PC-9 (cell line): ENCODE measurements around the gene ELK4. TPM values are rescaled to one million over a fixed set of nuclear protein-coding genes. Genes with fewer than 3 reads are reported as not detected.

Experiments
- BruUV-seq: library from RNA; stranded (reverse); fragments of 400-500 nt; replicated peaks from 2 replicates; lab custom pipeline; 2021; lab: Mats Ljungman, UMichigan
- CTCF ChIA-PET: fragments of 300-600 bp; sonication (Branson Sonifier 250); formaldehyde crosslinking; loops from one replicate; lab custom pipeline; 2022; ENCODE audit warnings: antibody characterized with exemption; lab: Charles Lee
- POLR2A ChIA-PET: fragments of 300-600 bp; sonication (Branson Sonifier 250); formaldehyde crosslinking; loops from one replicate; lab custom pipeline; 2022; ENCODE audit warnings: antibody characterized with exemption; ENCODE audit not compliant: unreplicated experiment; lab: Charles Lee
- DNase-seq, 2 experiments: peaks; one replicate each; pipeline versions ENCODE4 v3.0.0 to v3.0.0-alpha.2; 2015 to 2022; ENCODE audit warnings: mixed read lengths in 1 of 2
- H2AFZ ChIP-seq: fragments of 200-600 bp; sonication (generic); 2 replicates; pipeline ENCODE4 v1.8.1; 2017; ENCODE audit warnings: antibody characterized with exemption
- H3F3A ChIP-seq: fragments of 200-600 bp; sonication (generic); 2 replicates; pipeline ENCODE4 v1.8.1; 2017; ENCODE audit warnings: antibody characterized with exemption, mild to moderate bottlenecking, low read depth; ENCODE audit not compliant: insufficient read depth
- H3K27ac ChIP-seq: fragments of 200-600 bp; sonication (generic); 2 replicates; pipeline ENCODE4 v1.6.1; 2016; ENCODE audit warnings: mixed run types
- H3K27me3 ChIP-seq: fragments of 200-600 bp; sonication (generic); 2 replicates; pipeline ENCODE4 v1.6.1; 2016; ENCODE audit warnings: low read depth, mixed run types; ENCODE audit not compliant: insufficient read depth
- H3K36me3 ChIP-seq: fragments of 200-600 bp; sonication (generic); 2 replicates; pipeline ENCODE4 v1.6.1; 2016; ENCODE audit warnings: low read depth, mixed run types
- H3K4me1 ChIP-seq: fragments of 200-600 bp; sonication (generic); replicated peaks from 2 replicates; pipeline ENCODE4 v1.6.1; 2016; ENCODE audit warnings: mixed run types; ENCODE audit not compliant: insufficient read depth
- H3K4me2 ChIP-seq: fragments of 200-600 bp; sonication (generic); 2 replicates; pipeline ENCODE4 v1.6.1; 2017; ENCODE audit warnings: mixed run types
- H3K4me3 ChIP-seq: fragments of 200-600 bp; sonication (generic); 2 replicates; pipeline ENCODE4 v1.6.1; 2016; ENCODE audit warnings: mixed run types
- H3K79me2 ChIP-seq: fragments of 200-600 bp; sonication (generic); 2 replicates; pipeline ENCODE4 v1.6.1; 2017; ENCODE audit warnings: low read depth, mixed run types
- H3K9me2 ChIP-seq: fragments of 200-600 bp; sonication (generic); 2 replicates; pipeline ENCODE4 v1.8.1; 2017; ENCODE audit warnings: mild to moderate bottlenecking; ENCODE audit not compliant: insufficient read depth
- H3K9me3 ChIP-seq: fragments of 200-600 bp; sonication (generic); 2 replicates; pipeline ENCODE4 v1.8.1; 2016; ENCODE audit warnings: low read depth; ENCODE audit not compliant: insufficient read depth
- H4K20me1 ChIP-seq: fragments of 200-600 bp; sonication (generic); 2 replicates; pipeline ENCODE4 v1.8.1; 2017; ENCODE audit not compliant: insufficient read depth
- CTCF ChIP-seq: fragments of 200-600 bp; sonication (generic); conservative IDR thresholded peaks from 2 replicates; pipeline ENCODE4 v1.6.1; 2017; ENCODE audit warnings: mixed run types, antibody characterized with exemption, mild to moderate bottlenecking, moderate library complexity
- EZH2 ChIP-seq: fragments of 200-600 bp; sonication (generic); IDR thresholded peaks from 2 replicates; pipeline ENCODE4 v1.8.0; 2017; ENCODE audit warnings: antibody characterized with exemption, low read depth
- intact Hi-C: fragments of 100-400 bp; cut with micrococcal nuclease; formaldehyde crosslinking; loops from one replicate; pipeline ENCODE4 v1.10.0; 2022; ENCODE audit not compliant: unreplicated experiment
- total RNA-seq: library from RNA; stranded (reverse); gene quantifications from 2 replicates; pipeline ENCODE4 v1.2.3, GENCODE V29; 2021

ELK4 gene
- total RNA-seq, 1 experiment from 2014 or later = 48.1 TPM

- TF ChIP-seq CTCF (no peak), EZH2 (no peak)
- ChIA-PET CTCF (no interaction called here), POLR2A (interaction anchor here (0.5 kb wide), 1 partner anchor 842 kb away, joined by 3 read pairs; no protein-coding TSS in a partner anchor)
- no peaks in the 10 kb centered on the region for H3K36me3 ChIP-seq
- intact Hi-C loops = no loop called here
- no peak overlapping the region for H2AFZ ChIP-seq
- no TSS peak for BruUV-seq
- no peaks in the 10 kb centered on the region; the same call in 1 of the 2 replicates for H3K27me3 ChIP-seq
- peak overlapping the region; percentile 22; the same call in 1 of the 2 replicates for H3K27ac ChIP-seq
- H3K9me3 ChIP-seq = no peaks in the 10 kb centered on the region
- no peak overlapping the region for H3K4me3 ChIP-seq
- no peaks in the 10 kb centered on the region for H3K79me2 ChIP-seq
- peaks cover 14% of the 10 kb centered on the region for H3K4me1 ChIP-seq
- H3K9me2 ChIP-seq = no peaks in the 10 kb centered on the region
- H4K20me1 ChIP-seq = no peaks in the 10 kb centered on the region
- H3F3A ChIP-seq = peaks cover 17% of the 10 kb centered on the region
- peak overlapping the region; percentile 54 for H3K4me2 ChIP-seq
- peak; percentile 71 to 97 for DNase-seq
Measured at GRCh38 chr1:205563927-205564441, 67.8 kb downstream of the ELK4 start.

- H3K9me3 ChIP-seq = no peaks in the 10 kb centered on the region
- no peaks in the 10 kb centered on the region for H3K79me2 ChIP-seq
- no peaks in the 10 kb centered on the region for H4K20me1 ChIP-seq
- no peaks in the 10 kb centered on the region for H3K27me3 ChIP-seq
- no peaks in the 10 kb centered on the region for H3K36me3 ChIP-seq
- intact Hi-C loops = no loop called here
- H3K4me1 ChIP-seq = peaks cover 14% of the 10 kb centered on the region
- no peaks in the 10 kb centered on the region for H3K9me2 ChIP-seq
- ChIA-PET CTCF (no interaction called here), POLR2A (interaction anchor here (0.7 kb wide), 1 partner anchor 245 kb away, joined by 3 read pairs; no protein-coding TSS in a partner anchor)
- no peak overlapping the region for H3K4me3 ChIP-seq
- no peak overlapping the region for H3K4me2 ChIP-seq
- TF ChIP-seq CTCF = no peak
- TF ChIP-seq EZH2 = no peak
- no peak for DNase-seq
- peaks cover 17% of the 10 kb centered on the region for H3F3A ChIP-seq
- no peak overlapping the region for H2AFZ ChIP-seq
- no TSS peak for BruUV-seq
- no peak overlapping the region for H3K27ac ChIP-seq
Measured at GRCh38 chr1:205561501-205562203, 70.2 kb downstream of the ELK4 start.

Other genes starting within 250 kb of the ELK4 start
- 16.7 and 22.1 TPM in 2 replicates for gene LEMD1, start 210.0 kb downstream of the ELK4 start, total RNA-seq
- gene BLACAT1, start 176.0 kb downstream of the ELK4 start, total RNA-seq = 12.7 and 13.5 TPM in 2 replicates
- gene CDK18, start 127.3 kb downstream of the ELK4 start, total RNA-seq = 35.3 and 36.2 TPM in 2 replicates
- gene SLC45A3, start 48.5 kb upstream of the ELK4 start, total RNA-seq = 15.2 and 19.9 TPM in 2 replicates
- gene NUCKS1, start 118.2 kb upstream of the ELK4 start, total RNA-seq = 273 and 319 TPM in 2 replicates
- gene RAB29, start 143.5 kb upstream of the ELK4 start, total RNA-seq = 10.4 and 11.1 TPM in 2 replicates
- 26.5 and 34.5 TPM in 2 replicates for gene SLC41A1, start 181.2 kb upstream of the ELK4 start, total RNA-seq
- gene PM20D1, start 218.1 kb upstream of the ELK4 start, total RNA-seq = not detected in 2 replicates